ENCODE measurements around the gene MACROH2A1. TPM values are rescaled to one million over a fixed set of nuclear protein-coding genes. Genes with fewer than 3 reads are reported as not detected.

Gene MACROH2A1
- total and polyA plus RNA-seq, 2 experiments from 2014 or later: 64.9 to 81.6 TPM

DNA sequence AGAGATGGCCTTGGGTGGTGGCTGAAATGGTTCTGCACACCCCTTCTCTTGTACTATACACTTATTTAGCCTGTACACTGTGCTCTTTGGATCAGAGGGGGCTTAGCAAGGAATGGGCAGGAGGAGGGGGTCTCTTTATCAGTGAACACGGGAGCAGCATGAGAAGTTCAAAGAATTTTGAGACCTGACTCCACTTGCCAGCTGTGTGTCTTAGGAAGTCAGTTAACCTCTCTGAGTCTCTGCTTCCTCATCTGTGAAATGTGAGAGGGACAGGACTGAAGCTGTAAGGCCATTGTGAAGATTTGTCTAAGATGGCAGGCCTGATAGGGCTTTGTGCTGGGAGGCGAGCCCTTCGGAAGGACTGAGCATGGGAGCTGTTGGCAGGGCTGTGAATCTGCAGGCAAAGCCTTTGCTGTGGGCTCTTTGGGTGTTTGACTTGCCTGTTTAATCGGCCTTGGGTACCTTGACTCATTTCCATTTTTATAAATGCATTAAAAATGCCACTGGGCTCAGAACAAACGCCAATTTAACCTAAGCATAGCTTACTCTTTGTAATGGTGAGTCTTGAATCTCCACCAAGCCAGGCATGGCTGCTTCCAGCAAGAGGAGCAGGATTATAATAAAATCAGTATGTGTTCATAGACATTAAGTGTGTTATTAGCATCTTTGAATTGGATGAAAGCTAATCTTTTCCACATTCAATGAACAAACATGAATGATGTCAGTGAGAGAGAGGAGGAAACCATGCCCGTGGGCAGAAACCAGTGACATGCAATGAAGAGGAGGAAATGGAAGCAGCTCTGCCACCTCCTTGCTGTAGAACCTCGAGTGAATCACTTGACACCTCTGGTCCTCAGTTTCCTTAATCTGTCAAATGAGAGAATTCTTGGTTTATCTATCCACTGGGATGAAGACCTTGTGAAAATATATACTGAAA is 89.4 kb downstream of the MACROH2A1 start:
- Histone ChIP-seq H3K27ac (ENCODE audit: low read depth) (no peak overlapping the region), H3K9me2 (ENCODE audit: insufficient read depth) (no peaks in the 10 kb centered on the region; the same call in 1 of the 2 replicates), H3K4me1 (ENCODE audit: insufficient read depth) (no peaks in the 10 kb centered on the region; the same call in 1 of the 2 replicates), H3F3A (replicated peaks; ENCODE audit: low read depth) (no peaks in the 10 kb centered on the region), H3K36me3 (ENCODE audit: insufficient read depth) (no peaks in the 10 kb centered on the region), H3K27me3 (ENCODE audit: insufficient read depth) (no peaks in the 10 kb centered on the region), H3K79me2 (replicated peaks; ENCODE audit: insufficient read depth) (no peaks in the 10 kb centered on the region), H3K4me2 (no peak overlapping the region), H2AFZ (no peak overlapping the region), H4K20me1 (replicated peaks; ENCODE audit: insufficient read depth) (no peaks in the 10 kb centered on the region), H3K4me3 (no peak overlapping the region)
- Mint-ChIP-seq H3K27ac (no peak overlapping the region), H3K4me3 (no peak overlapping the region), H3K36me3 (ENCODE audit: low read depth) (no peaks in the 10 kb centered on the region), H3K9me3 (no peaks in the 10 kb centered on the region), H3K27me3 (ENCODE audit: insufficient read depth, low read depth, poor library complexity) (peaks cover 10% of the 10 kb centered on the region), H3K4me1 (peaks cover 5% of the 10 kb centered on the region)
- ATAC-seq (no peak), DNase-seq (ENCODE audit: low spot score) (no peak)
- TF ChIP-seq EZH2 (IDR thresholded peaks at IDR 0.05; ENCODE audit: low read depth, unreplicated experiment) (no peak), JUNB (IDR thresholded peaks at IDR 0.05; ENCODE audit: unreplicated experiment) (no peak), CTCF (conservative IDR thresholded peaks at IDR 0.05; ENCODE audit: low read depth in 2 of 2) (no peak), NANOG (IDR thresholded peaks at IDR 0.05; ENCODE audit: borderline replicate concordance) (no peak), ZNF331 (CRISPR knock-in tag; IDR thresholded peaks at IDR 0.05; ENCODE audit: low read depth) (no peak), POLR2AphosphoS5 (IDR thresholded peaks at IDR 0.05; ENCODE audit: low read depth) (no peak), ETS1 (IDR thresholded peaks at IDR 0.05) (no peak), EZH2phosphoT487 (IDR thresholded peaks at IDR 0.05; ENCODE audit: unreplicated experiment) (no peak), STAT1 (IDR thresholded peaks at IDR 0.05; ENCODE audit: unreplicated experiment) (no peak), CREB1 (CRISPR knock-in tag; IDR thresholded peaks at IDR 0.05; ENCODE audit: low read depth) (no peak), ZNF114 (CRISPR knock-in tag; IDR thresholded peaks at IDR 0.05) (no peak)
- TF ChIP-seq, protein P1, sequence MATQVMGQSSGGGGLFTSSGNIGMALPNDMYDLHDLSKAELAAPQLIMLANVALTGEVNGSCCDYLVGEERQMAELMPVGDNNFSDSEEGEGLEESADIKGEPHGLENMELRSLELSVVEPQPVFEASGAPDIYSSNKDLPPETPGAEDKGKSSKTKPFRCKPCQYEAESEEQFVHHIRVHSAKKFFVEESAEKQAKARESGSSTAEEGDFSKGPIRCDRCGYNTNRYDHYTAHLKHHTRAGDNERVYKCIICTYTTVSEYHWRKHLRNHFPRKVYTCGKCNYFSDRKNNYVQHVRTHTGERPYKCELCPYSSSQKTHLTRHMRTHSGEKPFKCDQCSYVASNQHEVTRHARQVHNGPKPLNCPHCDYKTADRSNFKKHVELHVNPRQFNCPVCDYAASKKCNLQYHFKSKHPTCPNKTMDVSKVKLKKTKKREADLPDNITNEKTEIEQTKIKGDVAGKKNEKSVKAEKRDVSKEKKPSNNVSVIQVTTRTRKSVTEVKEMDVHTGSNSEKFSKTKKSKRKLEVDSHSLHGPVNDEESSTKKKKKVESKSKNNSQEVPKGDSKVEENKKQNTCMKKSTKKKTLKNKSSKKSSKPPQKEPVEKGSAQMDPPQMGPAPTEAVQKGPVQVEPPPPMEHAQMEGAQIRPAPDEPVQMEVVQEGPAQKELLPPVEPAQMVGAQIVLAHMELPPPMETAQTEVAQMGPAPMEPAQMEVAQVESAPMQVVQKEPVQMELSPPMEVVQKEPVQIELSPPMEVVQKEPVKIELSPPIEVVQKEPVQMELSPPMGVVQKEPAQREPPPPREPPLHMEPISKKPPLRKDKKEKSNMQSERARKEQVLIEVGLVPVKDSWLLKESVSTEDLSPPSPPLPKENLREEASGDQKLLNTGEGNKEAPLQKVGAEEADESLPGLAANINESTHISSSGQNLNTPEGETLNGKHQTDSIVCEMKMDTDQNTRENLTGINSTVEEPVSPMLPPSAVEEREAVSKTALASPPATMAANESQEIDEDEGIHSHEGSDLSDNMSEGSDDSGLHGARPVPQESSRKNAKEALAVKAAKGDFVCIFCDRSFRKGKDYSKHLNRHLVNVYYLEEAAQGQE (IDR thresholded peaks at IDR 0.05; ENCODE audit: unreplicated experiment): no peak
- TF ChIP-seq, protein P2, sequence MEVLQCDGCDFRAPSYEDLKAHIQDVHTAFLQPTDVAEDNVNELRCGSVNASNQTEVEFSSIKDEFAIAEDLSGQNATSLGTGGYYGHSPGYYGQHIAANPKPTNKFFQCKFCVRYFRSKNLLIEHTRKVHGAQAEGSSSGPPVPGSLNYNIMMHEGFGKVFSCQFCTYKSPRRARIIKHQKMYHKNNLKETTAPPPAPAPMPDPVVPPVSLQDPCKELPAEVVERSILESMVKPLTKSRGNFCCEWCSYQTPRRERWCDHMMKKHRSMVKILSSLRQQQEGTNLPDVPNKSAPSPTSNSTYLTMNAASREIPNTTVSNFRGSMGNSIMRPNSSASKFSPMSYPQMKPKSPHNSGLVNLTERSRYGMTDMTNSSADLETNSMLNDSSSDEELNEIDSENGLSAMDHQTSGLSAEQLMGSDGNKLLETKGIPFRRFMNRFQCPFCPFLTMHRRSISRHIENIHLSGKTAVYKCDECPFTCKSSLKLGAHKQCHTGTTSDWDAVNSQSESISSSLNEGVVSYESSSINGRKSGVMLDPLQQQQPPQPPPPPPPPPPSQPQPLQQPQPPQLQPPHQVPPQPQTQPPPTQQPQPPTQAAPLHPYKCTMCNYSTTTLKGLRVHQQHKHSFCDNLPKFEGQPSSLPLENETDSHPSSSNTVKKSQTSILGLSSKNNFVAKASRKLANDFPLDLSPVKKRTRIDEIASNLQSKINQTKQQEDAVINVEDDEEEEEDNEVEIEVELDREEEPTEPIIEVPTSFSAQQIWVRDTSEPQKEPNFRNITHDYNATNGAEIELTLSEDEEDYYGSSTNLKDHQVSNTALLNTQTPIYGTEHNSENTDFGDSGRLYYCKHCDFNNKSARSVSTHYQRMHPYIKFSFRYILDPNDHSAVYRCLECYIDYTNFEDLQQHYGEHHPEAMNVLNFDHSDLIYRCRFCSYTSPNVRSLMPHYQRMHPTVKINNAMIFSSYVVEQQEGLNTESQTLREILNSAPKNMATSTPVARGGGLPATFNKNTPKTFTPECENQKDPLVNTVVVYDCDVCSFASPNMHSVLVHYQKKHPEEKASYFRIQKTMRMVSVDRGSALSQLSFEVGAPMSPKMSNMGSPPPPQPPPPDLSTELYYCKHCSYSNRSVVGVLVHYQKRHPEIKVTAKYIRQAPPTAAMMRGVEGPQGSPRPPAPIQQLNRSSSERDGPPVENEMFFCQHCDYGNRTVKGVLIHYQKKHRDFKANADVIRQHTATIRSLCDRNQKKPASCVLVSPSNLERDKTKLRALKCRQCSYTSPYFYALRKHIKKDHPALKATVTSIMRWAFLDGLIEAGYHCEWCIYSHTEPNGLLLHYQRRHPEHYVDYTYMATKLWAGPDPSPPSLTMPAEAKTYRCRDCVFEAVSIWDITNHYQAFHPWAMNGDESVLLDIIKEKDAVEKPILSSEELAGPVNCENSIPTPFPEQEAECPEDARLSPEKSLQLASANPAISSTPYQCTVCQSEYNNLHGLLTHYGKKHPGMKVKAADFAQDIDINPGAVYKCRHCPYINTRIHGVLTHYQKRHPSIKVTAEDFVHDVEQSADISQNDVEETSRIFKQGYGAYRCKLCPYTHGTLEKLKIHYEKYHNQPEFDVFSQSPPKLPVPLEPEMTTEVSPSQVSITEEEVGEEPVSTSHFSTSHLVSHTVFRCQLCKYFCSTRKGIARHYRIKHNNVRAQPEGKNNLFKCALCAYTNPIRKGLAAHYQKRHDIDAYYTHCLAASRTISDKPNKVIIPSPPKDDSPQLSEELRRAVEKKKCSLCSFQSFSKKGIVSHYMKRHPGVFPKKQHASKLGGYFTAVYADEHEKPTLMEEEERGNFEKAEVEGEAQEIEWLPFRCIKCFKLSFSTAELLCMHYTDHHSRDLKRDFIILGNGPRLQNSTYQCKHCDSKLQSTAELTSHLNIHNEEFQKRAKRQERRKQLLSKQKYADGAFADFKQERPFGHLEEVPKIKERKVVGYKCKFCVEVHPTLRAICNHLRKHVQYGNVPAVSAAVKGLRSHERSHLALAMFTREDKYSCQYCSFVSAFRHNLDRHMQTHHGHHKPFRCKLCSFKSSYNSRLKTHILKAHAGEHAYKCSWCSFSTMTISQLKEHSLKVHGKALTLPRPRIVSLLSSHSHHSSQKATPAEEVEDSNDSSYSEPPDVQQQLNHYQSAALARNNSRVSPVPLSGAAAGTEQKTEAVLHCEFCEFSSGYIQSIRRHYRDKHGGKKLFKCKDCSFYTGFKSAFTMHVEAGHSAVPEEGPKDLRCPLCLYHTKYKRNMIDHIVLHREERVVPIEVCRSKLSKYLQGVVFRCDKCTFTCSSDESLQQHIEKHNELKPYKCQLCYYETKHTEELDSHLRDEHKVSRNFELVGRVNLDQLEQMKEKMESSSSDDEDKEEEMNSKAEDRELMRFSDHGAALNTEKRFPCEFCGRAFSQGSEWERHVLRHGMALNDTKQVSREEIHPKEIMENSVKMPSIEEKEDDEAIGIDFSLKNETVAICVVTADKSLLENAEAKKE (CRISPR knock-in tag; IDR thresholded peaks at IDR 0.05): no peak

Measured in GM23338 (cell line).